HUDEP-2 (cell line): Measurements from ENCODE around the gene ISCU.
A peak's percentile ranks its signal among the peaks of the same experiment; 100 is the strongest.
"Not testable (repeated sequence)": the region's sequence is repeated elsewhere in the genome, so short reads cannot be mapped to it uniquely, and the experiment has no call there.

ENCODE experiments used
- DNase-seq, 76 experiments: peaks; one replicate each; lab custom pipeline; 2025; ENCODE audit not compliant: unreplicated experiment in 76 of 76; lab: John Stamatoyannopoulos, UW

Gene ISCU

GRCh38 chr12:108568338-108569154, 6.2 kb downstream of the ISCU start:
- DNase-seq, result no peak

GRCh38 chr12:108570743-108571608, 8.6 kb downstream of the ISCU start:
- peak in 2 of 76 experiments; percentile 4 to 5 for DNase-seq

GRCh38 chr12:108571609-108572165, 9.3 kb downstream of the ISCU start:
- no peak for DNase-seq

- no peak for DNase-seq
These were observed 9.9 kb downstream of the ISCU start for GRCh38 chr12:108572166-108572790.

GRCh38 chr12:108573317-108573716, 10.9 kb downstream of the ISCU start:
- DNase-seq, result no peak

- not testable (repeated sequence) for DNase-seq
These were observed 11.9 kb downstream of the ISCU start for GRCh38 chr12:108574276-108574675.

GRCh38 chr12:108575199-108575912, 13.0 kb downstream of the ISCU start:
- no peak for DNase-seq

- DNase-seq, result no peak
These were observed 14.4 kb downstream of the ISCU start for GRCh38 chr12:108576660-108577234.

- no peak for DNase-seq
These were observed 15.1 kb downstream of the ISCU start for GRCh38 chr12:108577458-108577857.

GRCh38 chr12:108578264-108578663, 15.9 kb downstream of the ISCU start:
- no peak for DNase-seq

GRCh38 chr12:108578813-108579212, 16.4 kb downstream of the ISCU start:
- no peak for DNase-seq

- DNase-seq, result no peak
These were observed 18.1 kb downstream of the ISCU start for GRCh38 chr12:108580531-108580930.

GRCh38 chr12:108581311-108582227, 19.2 kb downstream of the ISCU start:
- no peak for DNase-seq

- DNase-seq, result no peak
These were observed 20.1 kb downstream of the ISCU start for GRCh38 chr12:108582509-108582908.

GRCh38 chr12:108582978-108583770, 20.8 kb downstream of the ISCU start:
- no peak for DNase-seq

GRCh38 chr12:108583991-108584390, 21.6 kb downstream of the ISCU start:
- DNase-seq, result no peak

GRCh38 chr12:108584456-108585065, 22.2 kb downstream of the ISCU start:
- no peak for DNase-seq

GRCh38 chr12:108585864-108586263, 23.5 kb downstream of the ISCU start:
- no peak for DNase-seq
